Right lobe of liver (tissue), 4 donors: Measurements from ENCODE around the gene ARHGEF1.

Source experiments
- CTCF ChIP-seq, 4 donors: fragments of 200-600 bp in 3 of 4; fragments of 450-650 bp in 1 of 4; IDR thresholded peaks; one replicate each; pipeline versions ENCODE4 v1.5.1 to v1.8.0; 2016 to 2022; ENCODE audit warnings: antibody characterized with exemption in 4 of 4, mild to moderate bottlenecking in 2 of 4
- POLR2A ChIP-seq: fragments of 450-650 bp; IDR thresholded peaks from one replicate; pipeline ENCODE4 v1.6.1; 2017; ENCODE audit warnings: antibody characterized with exemption, mild to moderate bottlenecking
- donor health status: DM: no; HTN: no; CAD: no.
- donor health status: DM: no; HTN: no; CAD: no.
- donor health status: DM: no; HTN: yes; CAD: no.

GRCh38 chr19:41909706-41910105, 26.7 kb downstream of the ARHGEF1 start:
- no peak for TF ChIP-seq CTCF (IDR thresholded peaks at IDR 0.05)
- TF ChIP-seq POLR2A, result no peak
